ENCODE data around the gene TRAK1.

TRAK1 gene

DNA sequence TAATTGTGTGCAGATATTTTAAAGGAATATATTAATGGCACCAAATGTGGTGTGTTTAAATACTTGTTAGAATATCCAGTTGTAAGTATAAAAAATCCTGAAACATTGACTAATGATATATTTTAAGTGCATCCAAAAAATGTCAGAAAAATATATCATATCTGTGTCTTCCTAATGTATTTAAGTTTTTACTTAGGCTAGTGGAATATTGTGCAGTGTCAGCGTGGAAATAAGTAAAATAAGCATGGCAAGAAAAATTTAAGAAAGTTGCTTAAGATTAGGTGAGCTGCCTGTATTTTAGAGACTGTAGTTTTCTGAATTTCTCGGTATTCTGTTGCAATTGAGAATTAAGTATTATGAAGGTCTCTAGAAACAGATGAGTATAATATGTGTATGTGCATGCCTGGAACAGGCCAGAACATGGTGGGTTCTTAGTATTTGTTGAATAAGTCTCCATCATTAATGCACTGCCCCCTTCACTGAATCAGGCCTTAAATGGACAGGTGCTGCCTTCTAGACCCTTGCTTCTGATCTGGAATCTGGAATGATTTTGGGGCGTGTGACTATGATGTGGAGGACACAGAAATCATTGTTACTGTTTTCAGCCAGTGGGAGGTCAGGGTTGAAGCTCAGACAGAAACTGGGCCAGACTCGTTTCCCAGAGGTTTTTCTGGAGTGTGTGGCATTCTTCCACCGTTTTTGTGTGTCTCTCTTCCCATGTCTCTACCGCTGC lies 86.1 kb downstream of the TRAK1 start:
- TF ChIP-seq, protein P1, sequence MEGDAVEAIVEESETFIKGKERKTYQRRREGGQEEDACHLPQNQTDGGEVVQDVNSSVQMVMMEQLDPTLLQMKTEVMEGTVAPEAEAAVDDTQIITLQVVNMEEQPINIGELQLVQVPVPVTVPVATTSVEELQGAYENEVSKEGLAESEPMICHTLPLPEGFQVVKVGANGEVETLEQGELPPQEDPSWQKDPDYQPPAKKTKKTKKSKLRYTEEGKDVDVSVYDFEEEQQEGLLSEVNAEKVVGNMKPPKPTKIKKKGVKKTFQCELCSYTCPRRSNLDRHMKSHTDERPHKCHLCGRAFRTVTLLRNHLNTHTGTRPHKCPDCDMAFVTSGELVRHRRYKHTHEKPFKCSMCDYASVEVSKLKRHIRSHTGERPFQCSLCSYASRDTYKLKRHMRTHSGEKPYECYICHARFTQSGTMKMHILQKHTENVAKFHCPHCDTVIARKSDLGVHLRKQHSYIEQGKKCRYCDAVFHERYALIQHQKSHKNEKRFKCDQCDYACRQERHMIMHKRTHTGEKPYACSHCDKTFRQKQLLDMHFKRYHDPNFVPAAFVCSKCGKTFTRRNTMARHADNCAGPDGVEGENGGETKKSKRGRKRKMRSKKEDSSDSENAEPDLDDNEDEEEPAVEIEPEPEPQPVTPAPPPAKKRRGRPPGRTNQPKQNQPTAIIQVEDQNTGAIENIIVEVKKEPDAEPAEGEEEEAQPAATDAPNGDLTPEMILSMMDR (IDR thresholded peaks at IDR 0.05; ENCODE audit: control extremely low read depth, extremely low read depth, low read depth, missing control alignments): no peak
- no peak for DNase-seq (ENCODE audit: extremely low spot score)
- ChIA-PET POLR2A (no interaction called here), CTCF (interaction anchor here (1.2 to 21.9 kb wide), 3 partner anchors 13 to 82 kb away, joined by 3 to 276 read pairs (median 3); no protein-coding TSS in a partner anchor)

DNA sequence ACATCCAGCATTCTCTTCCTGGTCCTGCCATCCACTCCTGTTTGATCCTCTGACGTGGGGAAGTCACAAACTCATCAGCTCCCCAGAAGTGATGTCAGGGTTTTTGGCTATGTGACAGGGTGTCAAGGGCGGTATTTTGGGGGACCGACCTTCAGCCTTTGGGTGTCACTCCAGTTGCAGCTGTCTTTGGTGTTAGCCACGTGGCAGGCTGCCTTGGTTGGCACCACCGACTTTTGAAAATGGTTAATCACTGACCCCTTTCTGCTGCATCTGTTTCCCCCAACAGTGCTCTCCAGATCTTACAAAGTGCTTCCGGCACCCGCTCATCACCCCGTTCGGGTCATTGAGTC lies 86.6 kb downstream of the TRAK1 start:
- ChIA-PET POLR2A (no interaction called here), CTCF (interaction anchor here (1.2 to 21.9 kb wide), 3 partner anchors 12 to 78 kb away, joined by 3 to 276 read pairs (median 4); no protein-coding TSS in a partner anchor)
- no peak for DNase-seq (ENCODE audit: extremely low spot score)
- TF ChIP-seq, protein P1 (IDR thresholded peaks at IDR 0.05; ENCODE audit: control extremely low read depth, extremely low read depth, low read depth, missing control alignments): no peak

DNA sequence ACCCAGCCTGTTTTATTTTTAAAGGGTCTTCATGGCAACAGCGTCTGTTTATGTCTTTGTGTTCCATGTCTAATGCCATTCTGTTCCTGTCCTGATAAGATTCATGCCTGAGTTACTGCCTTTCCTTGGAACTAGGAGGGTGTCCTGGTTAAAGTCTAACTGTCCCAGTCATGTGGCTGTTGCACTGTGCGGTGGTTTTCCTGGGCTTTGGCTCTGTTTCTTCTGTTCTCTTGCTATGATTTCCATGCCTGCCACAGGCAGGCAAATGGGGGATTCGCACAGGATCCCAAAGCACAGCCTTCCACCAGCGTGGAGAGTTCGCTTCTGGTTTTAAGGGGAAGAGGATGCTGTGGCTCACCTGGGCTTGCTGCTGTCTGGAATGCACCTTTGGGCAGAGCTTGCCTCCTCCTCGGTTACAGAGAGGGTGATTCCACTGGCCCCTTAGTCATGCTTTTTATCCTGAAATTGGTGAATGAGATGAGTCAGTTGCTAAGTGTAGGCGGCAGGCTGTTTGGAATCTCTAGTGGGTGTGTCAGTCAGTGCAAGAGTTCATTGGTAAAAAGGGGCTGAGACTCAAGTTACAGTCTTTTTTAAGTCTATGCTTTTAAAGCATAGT lies 88.1 kb downstream of the TRAK1 start:
- TF ChIP-seq, protein P1 (IDR thresholded peaks at IDR 0.05; ENCODE audit: control extremely low read depth, extremely low read depth, low read depth, missing control alignments): no peak
- POLR2A ChIA-PET: no interaction called here
- CTCF ChIA-PET: interaction anchor here (21.9 kb wide), 1 partner anchor 11 kb away, joined by 276 read pairs; no protein-coding TSS in a partner anchor
- DNase-seq (ENCODE audit: extremely low spot score): no peak

DNA sequence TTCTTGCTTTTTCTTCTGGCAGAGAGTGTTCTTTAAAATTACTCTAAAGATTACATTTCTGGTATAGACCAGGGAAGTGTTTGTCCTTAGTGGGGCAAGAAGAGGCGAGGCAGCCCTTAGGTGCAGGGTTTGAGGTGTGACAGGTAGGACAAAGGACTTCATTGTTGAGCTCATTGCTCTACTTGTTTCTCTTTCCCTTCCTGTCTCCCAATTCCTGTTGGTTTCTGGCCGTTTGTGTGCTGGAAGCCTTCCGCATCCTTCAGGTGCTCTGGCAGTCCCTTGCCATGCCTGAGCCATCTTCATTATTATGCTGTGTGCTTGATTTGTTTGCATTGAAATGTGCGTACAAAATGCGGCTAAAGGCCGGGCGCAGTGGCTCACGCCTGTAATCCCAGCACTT lies 89.7 kb downstream of the TRAK1 start:
- no peak for DNase-seq (ENCODE audit: extremely low spot score)
- CTCF ChIA-PET: interaction anchor here (21.9 kb wide), 1 partner anchor 9 kb away, joined by 276 read pairs; no protein-coding TSS in a partner anchor
- TF ChIP-seq, protein P1 (IDR thresholded peaks at IDR 0.05; ENCODE audit: control extremely low read depth, extremely low read depth, low read depth, missing control alignments): no peak
- POLR2A ChIA-PET: no interaction called here

DNA sequence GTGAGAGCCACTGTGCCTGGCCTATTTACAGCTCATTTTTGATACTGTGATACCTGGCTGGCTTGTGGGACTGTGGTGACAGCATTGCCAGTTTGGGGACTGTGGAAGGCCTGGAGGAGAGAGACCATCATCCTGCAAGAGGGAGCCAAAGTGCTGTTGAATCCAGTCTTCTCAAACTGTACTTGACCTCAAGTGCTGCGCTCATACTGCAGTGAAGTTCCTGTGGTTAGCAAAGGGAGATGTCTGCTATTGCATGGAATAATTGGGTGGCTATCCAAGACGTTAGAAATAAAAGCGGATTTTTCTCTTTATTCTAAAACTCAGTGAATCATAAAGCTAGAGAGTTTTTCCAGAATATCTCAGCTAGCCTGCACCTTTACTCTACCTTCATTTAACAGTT lies 91.4 kb downstream of the TRAK1 start:
- TF ChIP-seq, protein P1 (IDR thresholded peaks at IDR 0.05; ENCODE audit: control extremely low read depth, extremely low read depth, low read depth, missing control alignments): no peak
- no peak for DNase-seq (ENCODE audit: extremely low spot score)
- CTCF ChIA-PET: interaction anchor here (0.9 to 21.9 kb wide), 2 partner anchors 7 to 8 kb away, joined by 3 to 276 read pairs; no protein-coding TSS in a partner anchor
- POLR2A ChIA-PET: no interaction called here

DNA sequence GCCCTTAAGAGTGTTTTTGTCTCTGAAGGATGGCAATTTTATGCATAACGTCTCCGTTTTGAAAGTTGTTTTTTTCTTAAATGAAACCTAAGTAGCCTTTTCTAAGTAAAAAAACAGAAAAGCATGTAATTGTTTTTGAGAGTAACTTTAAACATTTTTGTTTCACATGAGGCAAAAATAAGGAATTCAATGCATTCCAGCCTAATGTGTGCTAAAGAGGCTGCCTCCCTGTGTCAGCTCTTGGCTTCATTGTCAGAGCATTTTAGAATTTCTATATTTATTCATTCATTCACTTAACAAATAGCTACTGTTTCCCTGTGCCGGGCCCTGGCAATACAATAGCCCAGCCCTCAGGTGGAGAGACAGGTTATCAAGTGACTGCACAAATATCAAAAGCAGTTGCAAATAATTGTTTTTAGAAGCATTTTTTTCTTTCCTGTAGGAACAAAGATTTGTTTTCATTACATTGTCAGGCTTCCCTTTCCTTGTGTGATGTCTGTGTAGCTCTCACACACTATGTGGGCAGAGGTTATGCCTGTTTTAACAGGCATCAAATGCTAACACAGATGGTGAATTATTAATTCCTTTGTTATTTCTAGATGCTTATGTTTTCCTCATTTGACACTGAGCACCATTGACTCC lies 93.0 kb downstream of the TRAK1 start:
- CTCF ChIA-PET: interaction anchor here (1.2 to 21.9 kb wide), 5 partner anchors 6 to 124 kb away, joined by 3 to 276 read pairs (median 6); no protein-coding TSS in a partner anchor
- TF ChIP-seq, protein P1 (IDR thresholded peaks at IDR 0.05; ENCODE audit: control extremely low read depth, extremely low read depth, low read depth, missing control alignments): no peak
- no peak for DNase-seq (ENCODE audit: extremely low spot score)
- POLR2A ChIA-PET: no interaction called here

Measured in GM10248 (cell line).